Lung (tissue), 12 donors: ENCODE measurements around the gene NDUFAF5. TPM values are rescaled to one million over a fixed set of nuclear protein-coding genes. Genes with fewer than 3 reads are reported as not detected.
"Not testable (repeated sequence)": the region's sequence is repeated elsewhere in the genome, so short reads cannot be mapped to it uniquely, and the experiment has no call there.

ENCODE experiments used
- ATAC-seq: fragments of 200-7000 bp; cut with Tn5 transposase; one replicate; pipeline ENCODE4 v1.9.1; 2020; ENCODE audit warnings: moderate number of reproducible peaks; ENCODE audit not compliant: insufficient read depth, low FRiP score
- DNase-seq, 3 donors: peaks; one replicate each; pipeline ENCODE4 v3.0.0-alpha.2; 2013 to 2017
- H3K27ac ChIP-seq, 2 donors: one replicate each; pipeline ENCODE4 v1.5.1; 2013; ENCODE audit warnings: mild to moderate bottlenecking in 2 of 2, moderate library complexity in 2 of 2, control low read depth in 1 of 2, inconsistent platforms in 1 of 2, low read depth in 1 of 2, low read length in 1 of 2
- H3K27me3 ChIP-seq, 3 donors: one replicate each; pipeline ENCODE4 v1.5.1; 2013; ENCODE audit warnings: low read length in 2 of 3; ENCODE audit not compliant: control insufficient read depth in 3 of 3, insufficient read depth in 3 of 3
- H3K36me3 ChIP-seq, 4 donors: one replicate each; pipeline ENCODE4 v1.5.1; 2013; ENCODE audit warnings: low read length in 4 of 4, mild to moderate bottlenecking in 1 of 4, moderate library complexity in 1 of 4; ENCODE audit not compliant: control insufficient read depth in 4 of 4, insufficient read depth in 4 of 4
- H3K4me1 ChIP-seq, 5 donors: one replicate each; pipeline ENCODE4 v1.5.1; 2013; ENCODE audit warnings: low read length in 5 of 5, mild to moderate bottlenecking in 2 of 5, moderate library complexity in 1 of 5; ENCODE audit not compliant: control insufficient read depth in 5 of 5, insufficient read depth in 5 of 5
- H3K4me3 ChIP-seq: one replicate; pipeline ENCODE4 v1.5.1; 2013; ENCODE audit warnings: mild to moderate bottlenecking, control low read depth, moderate library complexity
- H3K9ac ChIP-seq, 2 donors: one replicate each; pipeline ENCODE4 v1.5.1; 2013; ENCODE audit warnings: low read length in 2 of 2, control low read depth in 1 of 2; ENCODE audit not compliant: insufficient read depth in 1 of 2
- H3K9me3 ChIP-seq, 4 donors: one replicate each; pipeline ENCODE4 v1.5.1; 2013; ENCODE audit warnings: low read length in 3 of 4, mild to moderate bottlenecking in 1 of 4, moderate library complexity in 1 of 4; ENCODE audit not compliant: control insufficient read depth in 4 of 4, insufficient read depth in 3 of 4
- WGBS, 2 donors: extraction: QIAGEN DNeasy Blood & Tissue Kit; methylation state at CpG; one replicate each; pipeline ENCODE4 v1.1.7; 2013; 5-methylcytosine and 5-hydroxymethylcytosine counted together
- polyA plus RNA-seq, 2 donors: library from polyadenylated mRNA; stranded (reverse); fragments of 200-250 nt; gene quantifications; one replicate each; pipeline ENCODE4 v1.2.1, GENCODE V29; 2013
- total RNA-seq, 2 donors: library from RNA; depleted of rRNA in 1 of 2; stranded (reverse); fragments of >200 nt in 1 of 2; gene quantifications; one replicate each; pipeline ENCODE4 v1.2.1, GENCODE V29; 2014 to 2021
- TF ChIP-seq, protein P1 (sequence below): IDR thresholded peaks from 2 replicates; pipeline ENCODE4 v1.5.1; 2012; ENCODE audit warnings: mild to moderate bottlenecking; ENCODE audit errors: control extremely low read depth, extremely low read depth
- donor health status: control.
- donor health status: control.
- donor health status: Bipolar disorder and iron deficiency.
- donor health status: healthy.
- donor health status: DM: yes; HTN: yes; CAD: no.

The NDUFAF5 gene
- total and polyA plus RNA-seq, 4 donors: 11.3 to 29.8 (median 20.2) TPM

DNA sequence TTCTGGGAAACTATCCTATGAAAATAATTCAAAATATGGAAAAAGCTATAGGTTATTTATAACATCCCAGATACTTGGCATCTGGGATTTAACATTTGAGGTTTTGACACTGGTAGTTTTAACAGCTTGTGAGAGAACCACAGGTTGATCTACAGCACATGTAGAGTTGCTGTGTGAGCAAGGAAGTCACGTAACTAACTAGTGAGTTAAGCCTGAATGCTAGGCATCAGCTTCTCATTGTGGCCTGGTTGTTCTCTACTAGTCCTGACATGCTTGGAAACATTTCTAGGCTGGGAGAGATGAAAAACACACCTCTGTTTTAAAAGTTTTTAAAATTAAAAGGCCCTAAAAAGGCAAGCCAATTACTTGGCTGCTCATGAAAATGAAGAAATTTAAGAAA, 28.3 kb upstream of the NDUFAF5 start:
- H3K9me3 ChIP-seq: no peaks in the 10 kb centered on the region
- H3K36me3 ChIP-seq: peaks cover 7 to 29% (median 14%) of the 10 kb centered on the region in 4 donors
- no peak overlapping the region for H3K9ac ChIP-seq
- H3K27me3 ChIP-seq: no peaks in the 10 kb centered on the region
- H3K4me1 ChIP-seq: no peaks in the 10 kb centered on the region
- DNase-seq (no peak), ATAC-seq (no peak)
- no peak overlapping the region for H3K27ac ChIP-seq
- H3K4me3 ChIP-seq: no peak overlapping the region
- 94 to 95% methylated on average over 1 of the region's 1 CpG for WGBS, 2 donors
- TF ChIP-seq, protein P1, sequence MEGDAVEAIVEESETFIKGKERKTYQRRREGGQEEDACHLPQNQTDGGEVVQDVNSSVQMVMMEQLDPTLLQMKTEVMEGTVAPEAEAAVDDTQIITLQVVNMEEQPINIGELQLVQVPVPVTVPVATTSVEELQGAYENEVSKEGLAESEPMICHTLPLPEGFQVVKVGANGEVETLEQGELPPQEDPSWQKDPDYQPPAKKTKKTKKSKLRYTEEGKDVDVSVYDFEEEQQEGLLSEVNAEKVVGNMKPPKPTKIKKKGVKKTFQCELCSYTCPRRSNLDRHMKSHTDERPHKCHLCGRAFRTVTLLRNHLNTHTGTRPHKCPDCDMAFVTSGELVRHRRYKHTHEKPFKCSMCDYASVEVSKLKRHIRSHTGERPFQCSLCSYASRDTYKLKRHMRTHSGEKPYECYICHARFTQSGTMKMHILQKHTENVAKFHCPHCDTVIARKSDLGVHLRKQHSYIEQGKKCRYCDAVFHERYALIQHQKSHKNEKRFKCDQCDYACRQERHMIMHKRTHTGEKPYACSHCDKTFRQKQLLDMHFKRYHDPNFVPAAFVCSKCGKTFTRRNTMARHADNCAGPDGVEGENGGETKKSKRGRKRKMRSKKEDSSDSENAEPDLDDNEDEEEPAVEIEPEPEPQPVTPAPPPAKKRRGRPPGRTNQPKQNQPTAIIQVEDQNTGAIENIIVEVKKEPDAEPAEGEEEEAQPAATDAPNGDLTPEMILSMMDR: no peak

DNA sequence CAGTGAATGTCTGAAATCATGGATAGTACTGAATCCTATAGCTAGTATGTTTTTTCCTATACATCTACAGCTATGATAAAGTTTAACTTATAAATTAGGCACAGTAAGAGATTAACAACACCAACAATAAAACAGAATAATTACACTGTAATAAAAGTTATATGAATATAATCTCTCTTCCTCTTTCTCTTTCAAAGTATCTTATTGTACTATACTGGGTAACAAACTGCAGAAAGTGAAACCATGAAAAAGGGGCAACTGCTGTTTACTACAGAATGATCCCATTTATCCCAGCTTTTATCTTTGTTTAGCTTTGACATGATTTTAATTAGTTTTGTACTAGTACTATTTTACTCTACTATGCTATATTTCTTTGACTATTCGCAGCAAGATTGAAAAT, 25.9 kb upstream of the NDUFAF5 start:
- H3K9ac ChIP-seq: no peak overlapping the region
- no peak overlapping the region for H3K27ac ChIP-seq
- DNase-seq: no peak
- no peaks in the 10 kb centered on the region for H3K9me3 ChIP-seq
- no peak overlapping the region for H3K4me3 ChIP-seq
- TF ChIP-seq, protein P1: no peak
- ATAC-seq: no peak
- no peaks in the 10 kb centered on the region for H3K4me1 ChIP-seq
- peaks cover 6 to 33% (median 10%) of the 10 kb centered on the region in 4 donors for H3K36me3 ChIP-seq
- H3K27me3 ChIP-seq: no peaks in the 10 kb centered on the region
- WGBS, 2 donors: 58 to 96% methylated on average over 1 of the region's 1 CpG

DNA sequence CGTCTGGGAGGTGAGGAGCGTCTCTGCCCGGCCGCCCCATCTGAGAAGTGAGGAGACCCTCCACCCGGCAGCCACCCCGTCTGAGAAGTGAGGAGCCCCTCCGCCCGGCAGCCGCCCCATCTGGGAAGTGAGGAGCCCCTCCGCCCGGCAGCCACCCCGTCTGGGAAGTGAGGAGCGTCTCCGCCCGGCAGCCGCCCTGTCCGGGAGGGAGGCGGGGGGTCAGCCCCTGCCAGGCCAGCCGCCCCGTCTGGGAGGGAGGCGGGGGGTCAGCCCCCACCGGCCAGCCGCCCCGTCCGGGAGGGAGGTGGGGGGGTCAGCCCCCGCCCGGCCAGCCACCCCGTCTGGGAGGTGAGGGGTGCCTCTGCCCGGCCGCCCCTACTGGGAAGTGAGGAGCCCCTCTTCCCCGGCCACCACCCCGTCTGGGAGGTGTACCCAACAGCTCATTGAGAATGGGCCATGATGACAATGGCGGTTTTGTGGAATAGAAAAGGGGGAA, 24.3 kb upstream of the NDUFAF5 start:
- DNase-seq, H3K4me1 ChIP-seq, H3K27me3 ChIP-seq, ATAC-seq, H3K27ac ChIP-seq, H3K9me3 ChIP-seq, H3K4me3 ChIP-seq, H3K9ac ChIP-seq: not testable (repeated sequence)
- H3K36me3 ChIP-seq: peaks cover 4 to 36% (median 15%) of the 10 kb centered on the region in 4 donors
- WGBS, 2 donors: 90 to 94% methylated on average over 11 to 32 of the region's 33 CpGs

DNA sequence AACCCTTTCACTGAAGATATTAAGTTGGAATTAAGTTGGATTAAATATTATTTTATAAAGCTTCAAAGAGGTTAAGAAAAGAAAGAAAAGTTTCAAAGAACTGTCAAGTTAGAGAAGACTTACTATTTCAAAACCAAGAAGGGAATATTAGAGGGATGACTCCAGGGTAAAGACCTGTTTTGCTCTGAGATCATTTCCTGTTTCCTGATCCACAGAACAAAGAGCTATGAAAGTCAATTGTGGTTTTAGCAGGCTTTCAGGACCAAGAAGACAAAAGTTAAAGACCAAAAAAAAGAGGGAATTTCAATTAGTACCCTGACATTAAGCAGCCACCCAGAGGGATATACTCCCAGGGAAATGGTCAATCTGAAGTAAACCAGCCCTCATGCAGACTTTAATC, 19.5 kb upstream of the NDUFAF5 start:
- Histone ChIP-seq H3K36me3 (peaks cover 16 to 50% (median 27%) of the 10 kb centered on the region in 4 donors), H3K9me3 (peaks cover 0 to 8% (median 4%) of the 10 kb centered on the region in 4 donors), H3K4me1 (no peaks in the 10 kb centered on the region), H3K9ac (no peak overlapping the region), H3K4me3 (no peak overlapping the region), H3K27ac (no peak overlapping the region), H3K27me3 (no peaks in the 10 kb centered on the region)
- ATAC-seq: no peak
- TF ChIP-seq, protein P1: no peak
- no peak for DNase-seq
